HCT116 (cell line): ENCODE measurements around the gene DGKB.

Experiments used
- POLR2A ChIP-seq: IDR thresholded peaks from 2 replicates; pipeline ENCODE4 v1.7.0; 2011; ENCODE audit warnings: borderline replicate concordance; ENCODE audit not compliant: insufficient read depth, insufficient read length; ENCODE audit errors: extremely low read depth
- TF ChIP-seq, protein P1 (sequence below), 3 experiments: fragments of 200-600 bp in 1 of 3; sonication (generic) in 1 of 3; IDR thresholded peaks in 2 of 3; conservative IDR thresholded peaks in 1 of 3; 2 replicates each; pipeline ENCODE4 v1.5.1; 2012 to 2017; ENCODE audit warnings: low read depth in 2 of 3, low read length in 2 of 3, antibody characterized with exemption in 1 of 3, borderline replicate concordance in 1 of 3, control low read depth in 1 of 3, mild to moderate bottlenecking in 1 of 3, mixed read lengths in 1 of 3, mixed run types in 1 of 3, moderate library complexity in 1 of 3; ENCODE audit not compliant: insufficient read depth in 1 of 3

DNA sequence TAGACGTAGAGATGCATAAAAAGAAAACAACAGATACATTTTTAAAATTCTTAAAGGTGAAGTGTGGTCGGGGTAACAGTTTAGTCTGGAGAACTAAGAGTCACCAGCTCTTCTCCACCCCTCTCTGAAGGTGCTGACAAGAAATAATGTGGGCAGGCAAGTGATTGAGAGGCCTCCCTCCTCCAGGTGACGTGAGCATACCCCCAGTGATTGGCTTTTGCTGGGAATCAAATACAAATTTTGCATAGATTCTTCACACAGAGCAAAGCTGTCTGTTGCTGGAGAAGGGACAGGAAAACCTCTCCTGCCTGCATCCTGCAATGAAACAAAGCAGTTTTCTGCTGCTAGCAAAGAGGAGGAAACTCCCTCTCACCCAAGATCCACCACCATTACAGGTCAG lies 115.0 kb downstream of the DGKB start:
- TF ChIP-seq, protein P1, sequence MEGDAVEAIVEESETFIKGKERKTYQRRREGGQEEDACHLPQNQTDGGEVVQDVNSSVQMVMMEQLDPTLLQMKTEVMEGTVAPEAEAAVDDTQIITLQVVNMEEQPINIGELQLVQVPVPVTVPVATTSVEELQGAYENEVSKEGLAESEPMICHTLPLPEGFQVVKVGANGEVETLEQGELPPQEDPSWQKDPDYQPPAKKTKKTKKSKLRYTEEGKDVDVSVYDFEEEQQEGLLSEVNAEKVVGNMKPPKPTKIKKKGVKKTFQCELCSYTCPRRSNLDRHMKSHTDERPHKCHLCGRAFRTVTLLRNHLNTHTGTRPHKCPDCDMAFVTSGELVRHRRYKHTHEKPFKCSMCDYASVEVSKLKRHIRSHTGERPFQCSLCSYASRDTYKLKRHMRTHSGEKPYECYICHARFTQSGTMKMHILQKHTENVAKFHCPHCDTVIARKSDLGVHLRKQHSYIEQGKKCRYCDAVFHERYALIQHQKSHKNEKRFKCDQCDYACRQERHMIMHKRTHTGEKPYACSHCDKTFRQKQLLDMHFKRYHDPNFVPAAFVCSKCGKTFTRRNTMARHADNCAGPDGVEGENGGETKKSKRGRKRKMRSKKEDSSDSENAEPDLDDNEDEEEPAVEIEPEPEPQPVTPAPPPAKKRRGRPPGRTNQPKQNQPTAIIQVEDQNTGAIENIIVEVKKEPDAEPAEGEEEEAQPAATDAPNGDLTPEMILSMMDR (IDR thresholded peaks at IDR 0.05 in 2 of 3, conservative IDR thresholded peaks at IDR 0.05 in 1 of 3; ENCODE audit: borderline replicate concordance in 1 of 3, insufficient read depth in 1 of 3, low read depth in 2 of 3, low read length in 2 of 3) = no peak
- TF ChIP-seq POLR2A = no peak
